HepG2 (cell line): ENCODE data around the gene CUL1. TPM values are rescaled to one million over a fixed set of nuclear protein-coding genes. Genes with fewer than 3 reads are reported as not detected.

Source experiments
- ATF1 ChIP-seq: IDR thresholded peaks from 2 replicates; pipeline ENCODE4 v1.6.1; 2016; ENCODE audit warnings: mild to moderate bottlenecking, control low read depth
- BHLHE40 ChIP-seq: IDR thresholded peaks from 2 replicates; pipeline ENCODE4 v1.6.1; 2011; ENCODE audit warnings: low read length, improper control_type of control experiment
- FOXO4 ChIP-seq: sonication (generic); formaldehyde crosslinking; conservative IDR thresholded peaks from 2 replicates; pipeline ENCODE4 v1.8.1; 2023; ENCODE audit warnings: missing genetic modification reagents
- IKZF5 ChIP-seq: IDR thresholded peaks from 2 replicates; pipeline ENCODE4 v1.6.1; 2018; ENCODE audit warnings: missing genetic modification reagents, mild to moderate bottlenecking, missing compliant biosample characterization
- KAT7 ChIP-seq: IDR thresholded peaks from 2 replicates; pipeline ENCODE4 v1.6.1; 2018; ENCODE audit warnings: borderline replicate concordance, missing compliant biosample characterization
- MLX ChIP-seq: IDR thresholded peaks from 2 replicates; pipeline ENCODE4 v1.6.1; 2016
- MYC ChIP-seq: sonication (generic); formaldehyde crosslinking; IDR thresholded peaks from 2 replicates; pipeline ENCODE4 v1.9.0; 2021; ENCODE audit warnings: missing genetic modification reagents, borderline replicate concordance
- SALL2 ChIP-seq: sonication (generic); formaldehyde crosslinking; IDR thresholded peaks from 2 replicates; pipeline ENCODE4 v1.8.1; 2023; ENCODE audit warnings: mild to moderate bottlenecking, missing genetic modification reagents, inconsistent platforms
- SOX5 ChIP-seq: IDR thresholded peaks from 2 replicates; pipeline ENCODE4 v1.6.1; 2016; ENCODE audit warnings: borderline replicate concordance
- SP2 ChIP-seq: sonication (generic); formaldehyde crosslinking; IDR thresholded peaks from 2 replicates; pipeline ENCODE4 v1.5.1; 2020; ENCODE audit warnings: mild to moderate bottlenecking, missing genetic modification reagents
- TBX3 ChIP-seq: fragments of 450-650 bp; IDR thresholded peaks from 2 replicates; pipeline ENCODE4 v1.6.1; 2017; ENCODE audit warnings: antibody characterized with exemption, mild to moderate bottlenecking, inconsistent platforms, borderline replicate concordance
- ZNF260 ChIP-seq: sonication (generic); formaldehyde crosslinking; IDR thresholded peaks from 2 replicates; pipeline ENCODE4 v1.4.0; 2020; ENCODE audit warnings: missing genetic modification reagents, low read depth, mild to moderate bottlenecking, borderline replicate concordance
- ZNF33A ChIP-seq: sonication (generic); formaldehyde crosslinking; IDR thresholded peaks from 2 replicates; pipeline ENCODE4 v1.5.1; 2020; ENCODE audit warnings: missing genetic modification reagents, mild to moderate bottlenecking, moderate library complexity, borderline replicate concordance
- ZNF552 ChIP-seq: sonication (generic); formaldehyde crosslinking; IDR thresholded peaks from 2 replicates; pipeline ENCODE4 v1.9.0; 2022; ENCODE audit warnings: missing genetic modification reagents, mild to moderate bottlenecking, borderline replicate concordance
- ZNF646 ChIP-seq: sonication (generic); formaldehyde crosslinking; IDR thresholded peaks from 2 replicates; pipeline ENCODE4 v1.9.0; 2021; ENCODE audit warnings: mild to moderate bottlenecking, missing genetic modification reagents
- ZSCAN25 ChIP-seq: sonication (generic); formaldehyde crosslinking; IDR thresholded peaks from 2 replicates; pipeline ENCODE4 v1.8.0; 2022; ENCODE audit warnings: mild to moderate bottlenecking, missing genetic modification reagents
- ZSCAN31 ChIP-seq: sonication (generic); formaldehyde crosslinking; IDR thresholded peaks from 2 replicates; pipeline ENCODE4 v1.5.0; 2020; ENCODE audit warnings: low read depth, mild to moderate bottlenecking, missing genetic modification reagents
- ZSCAN5A ChIP-seq: sonication (generic); formaldehyde crosslinking; IDR thresholded peaks from 2 replicates; pipeline ENCODE4 v1.8.0; 2022; ENCODE audit warnings: mild to moderate bottlenecking, missing genetic modification reagents, borderline replicate concordance
- polyA plus RNA-seq, 8 experiments: library from polyadenylated mRNA; depleted of rRNA in 3 of 8; stranded (reverse) in 7 of 8; unstranded in 1 of 8; fragments of >200 nt; fragmentation: Illumina TruSeq in 4 of 8; extraction: Trizol in 4 of 8; gene quantifications; 2 replicates each; pipeline versions ENCODE4 v1.2.1 to v1.2.3, GENCODE V29; 2011 to 2016; ENCODE audit warnings: low read depth in 4 of 8, missing spikeins in 1 of 8, mixed read lengths in 1 of 8; ENCODE audit not compliant: insufficient read depth in 1 of 8
- total RNA-seq, 5 experiments: library from RNA; depleted of rRNA; stranded (reverse); fragments of >200 nt; fragmentation: Illumina TruSeq; extraction: Trizol; gene quantifications; 2 replicates each; pipeline ENCODE4 v1.2.3, GENCODE V29; 2016; ENCODE audit warnings: low read depth in 1 of 5

The CUL1 gene
- total and polyA plus RNA-seq, 2 of the 13 experiments (the other 11 are each of a cell fraction or from before 2014, with no cell fraction given): 30.1 to 45.9 TPM

- TF ChIP-seq SALL2: no peak
- peak; percentile 81 for TF ChIP-seq BHLHE40
- no peak for TF ChIP-seq ZNF260 (CRISPR knock-in tag)
- TF ChIP-seq FOXO4: no peak
- no peak for TF ChIP-seq KAT7 (CRISPR knock-in tag)
- TF ChIP-seq ZNF33A: no peak
- TF ChIP-seq ATF1 (CRISPR knock-in tag): no peak
- TF ChIP-seq MYC (CRISPR knock-in tag): peak; percentile 52; the same call in 1 of the 2 replicates
- 0 out of 2 replicates have a peak, but pooled peaks have one; percentile 53 for TF ChIP-seq ZSCAN5A
- TF ChIP-seq ZSCAN31 (CRISPR knock-in tag): peak; percentile 78
- no peak; the same call in 1 of the 2 replicates for TF ChIP-seq MLX (CRISPR knock-in tag)
- TF ChIP-seq ZNF552 (CRISPR knock-in tag): no peak
- peak; percentile 50; the same call in 1 of the 2 replicates for TF ChIP-seq IKZF5 (CRISPR knock-in tag)
- no peak for TF ChIP-seq SP2 (CRISPR knock-in tag)
- no peak for TF ChIP-seq ZNF646 (CRISPR knock-in tag)
- peak; percentile 67; the same call in 1 of the 2 replicates for TF ChIP-seq ZSCAN25
- peak; percentile 40; the same call in 1 of the 2 replicates for TF ChIP-seq SOX5
- no peak for TF ChIP-seq TBX3
Measured at GRCh38 chr7:148699024-148699781, 500 bp downstream of the CUL1 start (continued).
